Activated CD8-positive, alpha-beta T cell treated with anti-CD3 and anti-CD28 coated beads for 36 hours (primary cell): ENCODE results near the gene ACER2. TPM values are rescaled to one million over a fixed set of nuclear protein-coding genes. Genes with fewer than 3 reads are reported as not detected.
"Not testable (repeated sequence)": the region's sequence is repeated elsewhere in the genome, so short reads cannot be mapped to it uniquely, and the experiment has no call there.

Experiments
- ATAC-seq: fragments of 200-7000 bp; cut with Tn5 transposase; one replicate; pipeline ENCODE4 v1.10.0; 2021; ENCODE audit warnings: mild to moderate bottlenecking, moderate library complexity
- CTCF ChIA-PET: fragments of 350-600 bp; sonication (Branson Sonifier 250); formaldehyde crosslinking; loops from one replicate; lab custom pipeline; 2021; ENCODE audit warnings: antibody characterized with exemption; lab: Charles Lee
- POLR2A ChIA-PET: fragments of 350-600 bp; sonication (Branson Sonifier 250); formaldehyde crosslinking; loops from one replicate; lab custom pipeline; 2021; ENCODE audit warnings: antibody characterized with exemption; lab: Charles Lee
- DNase-seq: peaks from one replicate; pipeline ENCODE4 v3.0.0-alpha.2; 2020
- H3K27ac Mint-ChIP-seq: one replicate; pipeline ENCODE4 v1.8.0; 2021; ENCODE audit warnings: mild to moderate bottlenecking, mixed read lengths
- H3K27me3 Mint-ChIP-seq: one replicate; pipeline ENCODE4 v1.8.0; 2021; ENCODE audit warnings: mixed read lengths
- H3K36me3 Mint-ChIP-seq: one replicate; pipeline ENCODE4 v1.8.0; 2021; ENCODE audit warnings: low read depth, mixed read lengths
- H3K4me1 Mint-ChIP-seq: one replicate; pipeline ENCODE4 v1.8.0; 2021; ENCODE audit warnings: low read depth, mixed read lengths
- H3K4me3 Mint-ChIP-seq: one replicate; pipeline ENCODE4 v1.8.0; 2021; ENCODE audit warnings: mild to moderate bottlenecking, moderate library complexity, mixed read lengths
- H3K9me3 Mint-ChIP-seq: one replicate; pipeline ENCODE4 v1.8.0; 2021; ENCODE audit warnings: mixed read lengths
- intact Hi-C: fragments of 100-400 bp; cut with micrococcal nuclease; formaldehyde crosslinking; loops from one replicate; pipeline ENCODE4 v1.10.0; 2022
- total RNA-seq, 2 experiments: library from RNA; stranded (reverse); gene quantifications; one replicate each; pipeline ENCODE4 v1.2.3, GENCODE V29; 2021
- TF ChIP-seq, protein P1 (sequence below): fragments of 200-600 bp; IDR thresholded peaks from one replicate; pipeline ENCODE4 v1.8.0; 2022; ENCODE audit warnings: antibody characterized with exemption, mild to moderate bottlenecking

Gene ACER2
- total RNA-seq, 2 experiments from 2014 or later, result 1.2 to 1.4 TPM

DNA sequence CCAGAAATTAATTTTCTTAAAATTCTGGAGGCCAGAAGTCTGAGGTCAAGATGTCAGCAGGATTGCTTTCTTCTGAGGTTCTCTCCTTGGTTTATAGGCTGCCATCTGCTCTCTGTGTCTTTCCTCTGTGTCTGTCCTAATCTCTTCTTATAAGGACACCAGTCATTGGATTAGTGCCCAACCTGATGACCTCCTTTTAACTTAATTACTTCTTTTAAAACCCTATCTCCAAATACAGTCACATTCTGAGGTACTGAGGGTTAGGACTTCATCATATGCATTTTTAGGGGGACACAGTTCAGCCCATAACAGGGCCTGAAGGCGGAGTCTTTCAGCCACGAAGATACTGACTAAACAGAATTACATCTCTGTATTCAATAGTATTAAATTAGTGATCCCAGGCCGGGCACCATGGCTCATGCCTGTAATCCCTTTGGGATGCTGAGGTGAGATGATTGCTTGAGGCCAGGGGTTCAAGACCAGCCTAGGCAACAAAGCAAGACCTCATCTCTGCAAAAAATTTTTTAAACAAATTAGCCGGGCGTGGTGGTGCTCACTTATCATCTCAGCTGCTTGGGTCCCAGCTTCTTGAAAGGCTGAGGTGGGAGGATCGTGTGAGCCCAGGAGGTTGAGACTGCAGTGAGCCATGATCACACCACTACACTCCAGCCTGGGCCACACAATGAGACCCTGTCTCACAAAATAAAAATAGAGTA, 22.9 kb upstream of the ACER2 start:
- no peak for ATAC-seq

DNA sequence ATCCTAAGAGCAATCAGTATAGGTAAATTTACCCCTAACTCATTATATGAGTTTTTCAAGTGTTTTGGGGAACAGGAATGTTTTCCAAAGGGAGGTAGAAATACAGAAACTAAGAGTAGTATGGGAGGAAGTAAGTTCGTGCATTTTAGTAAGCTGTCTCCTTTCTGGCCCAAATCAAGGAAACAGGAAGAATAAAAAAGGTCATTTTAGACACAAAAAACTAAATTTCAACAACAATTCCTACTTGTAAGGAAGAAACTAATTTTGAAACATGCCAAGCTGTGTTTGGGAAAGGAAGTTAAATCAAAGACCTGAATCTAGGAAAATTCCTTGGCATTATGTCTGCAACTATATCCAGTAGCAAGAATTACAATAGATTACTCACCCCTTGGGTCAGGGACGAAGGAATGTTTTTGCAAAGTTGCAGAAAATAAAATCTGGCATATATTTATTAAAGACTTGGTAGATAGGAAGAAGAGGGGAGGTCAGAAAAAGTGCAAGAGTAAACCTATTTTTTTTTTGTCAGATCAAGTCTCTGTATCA, 22.2 kb upstream of the ACER2 start:
- no peak overlapping the region for H3K27ac Mint-ChIP-seq
- ChIA-PET CTCF (interaction anchor here (0.8 kb wide), 1 partner anchor 11 kb away, joined by 3 read pairs; no protein-coding TSS in a partner anchor), POLR2A (no interaction called here)
- intact Hi-C loops, result no loop called here
- H3K4me1 Mint-ChIP-seq, result peaks cover 5% of the 10 kb centered on the region
- no peak overlapping the region for H3K4me3 Mint-ChIP-seq
- no peaks in the 10 kb centered on the region for H3K9me3 Mint-ChIP-seq
- DNase-seq (no peak), ATAC-seq (no peak)
- peaks cover 2% of the 10 kb centered on the region for H3K27me3 Mint-ChIP-seq
- TF ChIP-seq, protein P1, sequence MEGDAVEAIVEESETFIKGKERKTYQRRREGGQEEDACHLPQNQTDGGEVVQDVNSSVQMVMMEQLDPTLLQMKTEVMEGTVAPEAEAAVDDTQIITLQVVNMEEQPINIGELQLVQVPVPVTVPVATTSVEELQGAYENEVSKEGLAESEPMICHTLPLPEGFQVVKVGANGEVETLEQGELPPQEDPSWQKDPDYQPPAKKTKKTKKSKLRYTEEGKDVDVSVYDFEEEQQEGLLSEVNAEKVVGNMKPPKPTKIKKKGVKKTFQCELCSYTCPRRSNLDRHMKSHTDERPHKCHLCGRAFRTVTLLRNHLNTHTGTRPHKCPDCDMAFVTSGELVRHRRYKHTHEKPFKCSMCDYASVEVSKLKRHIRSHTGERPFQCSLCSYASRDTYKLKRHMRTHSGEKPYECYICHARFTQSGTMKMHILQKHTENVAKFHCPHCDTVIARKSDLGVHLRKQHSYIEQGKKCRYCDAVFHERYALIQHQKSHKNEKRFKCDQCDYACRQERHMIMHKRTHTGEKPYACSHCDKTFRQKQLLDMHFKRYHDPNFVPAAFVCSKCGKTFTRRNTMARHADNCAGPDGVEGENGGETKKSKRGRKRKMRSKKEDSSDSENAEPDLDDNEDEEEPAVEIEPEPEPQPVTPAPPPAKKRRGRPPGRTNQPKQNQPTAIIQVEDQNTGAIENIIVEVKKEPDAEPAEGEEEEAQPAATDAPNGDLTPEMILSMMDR, result no peak
- H3K36me3 Mint-ChIP-seq, result no peaks in the 10 kb centered on the region

More for the DNA sequence above, 22.9 kb upstream of the ACER2 start:
- Mint-ChIP-seq H3K27ac (no peak overlapping the region), H3K36me3 (peaks cover 4% of the 10 kb centered on the region), H3K4me1 (peaks cover 11% of the 10 kb centered on the region), H3K27me3 (peaks cover 2% of the 10 kb centered on the region), H3K9me3 (no peaks in the 10 kb centered on the region), H3K4me3 (no peak overlapping the region)
- DNase-seq, result no peak
- intact Hi-C loops, result no loop called here
- ChIA-PET CTCF (interaction anchor here (0.8 kb wide), 1 partner anchor 12 kb away, joined by 3 read pairs; no protein-coding TSS in a partner anchor), POLR2A (no interaction called here)
- TF ChIP-seq, protein P1, result no peak

DNA sequence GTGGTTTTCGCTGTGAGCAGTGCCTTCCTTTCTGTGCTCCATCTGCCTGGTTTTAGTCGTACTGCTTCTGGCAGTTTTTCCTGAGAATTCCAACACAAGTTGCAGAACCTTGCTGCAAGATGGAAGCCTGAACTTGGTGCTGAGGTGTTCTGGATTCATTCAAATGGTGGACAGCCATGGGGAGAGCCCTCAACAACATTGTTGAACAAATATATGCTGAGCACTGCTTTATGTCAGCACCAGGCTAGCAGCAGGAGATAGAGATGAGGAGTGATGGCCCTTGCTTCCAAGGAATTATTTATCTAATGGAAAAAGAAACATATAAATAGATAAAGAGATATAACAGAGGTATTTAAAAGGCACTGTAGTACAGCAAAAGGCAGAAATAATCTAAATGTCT, 21.5 kb upstream of the ACER2 start:
- no peak for DNase-seq
- POLR2A ChIA-PET, result no interaction called here
- intact Hi-C loops, result no loop called here
- Mint-ChIP-seq H3K27ac (no peak overlapping the region), H3K27me3 (peaks cover 2% of the 10 kb centered on the region), H3K4me1 (peaks cover under 1% of the 10 kb centered on the region), H3K36me3 (no peaks in the 10 kb centered on the region), H3K4me3 (no peak overlapping the region), H3K9me3 (no peaks in the 10 kb centered on the region)
- TF ChIP-seq, protein P1, result no peak
- no peak for ATAC-seq
- CTCF ChIA-PET, result no interaction called here

DNA sequence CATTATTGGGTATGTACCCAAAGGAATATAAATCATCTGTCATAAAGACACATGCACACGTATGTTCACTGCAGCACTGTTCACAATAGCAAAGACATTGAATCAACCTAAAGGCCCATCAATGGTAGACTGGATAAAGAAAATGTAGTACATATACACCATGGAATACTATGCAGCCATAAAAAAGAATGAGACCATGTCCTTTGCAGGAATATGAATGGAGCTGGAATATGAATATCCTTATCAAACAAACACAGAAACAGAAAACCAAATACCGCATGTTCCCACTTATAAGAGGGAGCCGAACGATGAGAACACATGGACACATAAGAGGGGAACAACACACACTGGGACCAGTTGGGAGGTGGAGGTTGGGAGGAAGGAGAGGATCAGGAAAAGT, 19.3 kb upstream of the ACER2 start:
- H3K27me3 Mint-ChIP-seq, H3K4me3 Mint-ChIP-seq, H3K9me3 Mint-ChIP-seq, H3K36me3 Mint-ChIP-seq, CTCF ChIA-PET, H3K27ac Mint-ChIP-seq, H3K4me1 Mint-ChIP-seq, ATAC-seq, intact Hi-C loops, DNase-seq: not testable (repeated sequence)
- POLR2A ChIA-PET, result interaction anchor here (1.1 to 2.9 kb wide), 2 partner anchors 9 to 10 kb away, joined by 4 to 13 read pairs; partner anchors contain the start of gene RPS6

DNA sequence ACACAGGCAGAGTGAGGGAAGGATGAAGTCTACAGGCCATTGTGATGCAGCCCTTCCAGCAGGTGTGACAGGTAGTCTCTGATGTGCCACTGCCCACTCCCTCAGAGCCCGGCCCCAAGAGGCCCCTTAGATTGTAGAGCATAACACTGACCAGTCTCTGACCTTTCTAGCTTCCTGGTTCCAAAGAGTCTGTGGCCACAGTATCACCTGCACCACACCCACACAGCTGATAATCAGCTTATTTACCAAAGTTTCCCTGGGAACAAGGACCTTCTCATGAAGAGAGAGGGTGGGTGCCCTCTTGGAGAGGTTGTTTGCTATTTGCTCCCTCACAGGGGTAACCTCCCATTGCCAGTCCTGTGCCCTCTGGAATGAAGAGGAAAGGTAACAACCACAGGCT, 11.0 kb upstream of the ACER2 start:
- TF ChIP-seq, protein P1, result no peak
- POLR2A ChIA-PET, result interaction anchor here (0.7 to 1.6 kb wide), 2 partner anchors 18 to 28 kb away, joined by 3 to 6 read pairs; partner anchors contain the start of gene RPS6
- ATAC-seq (no peak), DNase-seq (no peak)
- intact Hi-C loops, result no loop called here
- H3K9me3 Mint-ChIP-seq, result peaks cover 4% of the 10 kb centered on the region
- CTCF ChIA-PET, result interaction anchor here (1.1 to 1.7 kb wide), 2 partner anchors 11 to 59 kb away, joined by 3 read pairs; no protein-coding TSS in a partner anchor
- H3K27me3 Mint-ChIP-seq, result no peaks in the 10 kb centered on the region
- H3K4me3 Mint-ChIP-seq, result no peak overlapping the region
- no peak overlapping the region for H3K27ac Mint-ChIP-seq
- peaks cover 2% of the 10 kb centered on the region for H3K4me1 Mint-ChIP-seq
- H3K36me3 Mint-ChIP-seq, result no peaks in the 10 kb centered on the region

DNA sequence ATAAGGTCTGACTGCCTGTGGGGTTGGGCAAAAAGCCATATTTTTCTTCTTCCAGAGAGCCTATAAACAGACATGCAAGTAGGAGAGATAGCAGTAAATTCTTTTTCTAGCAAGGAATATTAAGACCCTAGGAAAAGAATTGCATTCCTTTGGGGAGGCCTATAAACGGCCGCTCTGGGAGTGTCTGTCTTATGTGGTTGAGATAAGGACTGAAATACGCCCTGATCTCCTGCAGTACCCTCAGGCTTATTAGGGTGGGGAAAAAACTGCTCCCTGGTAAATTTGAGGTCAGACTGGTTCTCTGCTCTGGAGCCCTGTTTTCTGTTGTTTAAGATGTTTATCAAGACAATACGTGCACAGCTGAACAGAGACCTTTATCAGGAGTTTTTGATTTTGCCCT, 5.6 kb upstream of the ACER2 start:
- H3K27me3 Mint-ChIP-seq, H3K36me3 Mint-ChIP-seq, intact Hi-C loops, H3K27ac Mint-ChIP-seq, H3K4me1 Mint-ChIP-seq, DNase-seq, H3K9me3 Mint-ChIP-seq, POLR2A ChIA-PET, ATAC-seq, CTCF ChIA-PET, H3K4me3 Mint-ChIP-seq: not testable (repeated sequence)
